GM12878 (cell line): ENCODE measurements around the gene MT1E. TPM values are rescaled to one million over a fixed set of nuclear protein-coding genes. Genes with fewer than 3 reads are reported as not detected.

Experiments used
- ATAC-seq: fragments of 200-7000 bp; cut with Tn5 transposase; 3 replicates; pipeline ENCODE4 v1.9.1; 2020; ENCODE audit warnings: mild to moderate bottlenecking, moderate library complexity
- BruUV-seq: library from RNA; stranded (reverse); fragments of 400-500 nt; replicated peaks from 2 replicates; lab custom pipeline; 2021; lab: Mats Ljungman, UMichigan
- CTCF ChIA-PET: fragments of 300-600 bp; sonication (Branson Sonifier 250); formaldehyde crosslinking; extraction: SDS; loops from one replicate; lab custom pipeline; 2021; ENCODE audit warnings: inconsistent platforms; lab: Yijun Ruan, JAX
- POLR2A ChIA-PET: fragments of 350-600 bp; formaldehyde crosslinking; extraction: SDS; loops from one replicate; lab custom pipeline; 2021; ENCODE audit warnings: inconsistent platforms; lab: Charles Lee
- RAD21 ChIA-PET: fragments of 300-600 bp; sonication (Branson Sonifier 250); formaldehyde crosslinking; loops from one replicate; lab custom pipeline; 2023; ENCODE audit warnings: antibody characterized with exemption; ENCODE audit not compliant: unreplicated experiment; lab: Charles Lee
- SMC1A ChIA-PET: fragments of 300-600 bp; sonication (Branson Sonifier 250); formaldehyde crosslinking; loops from one replicate; lab custom pipeline; 2023; ENCODE audit not compliant: unreplicated experiment, uncharacterized antibody; lab: Charles Lee
- DNase-seq: peaks from one replicate; pipeline ENCODE4 v3.0.0-alpha.2; 2011; ENCODE audit warnings: low read depth, low spot score
- FAIRE-seq: peaks from 3 replicates; lab custom pipeline; 2011; peaks lifted over from hg19 to GRCh38; lab: Jason Lieb, UNC
- H2AFZ ChIP-seq: 2 replicates; pipeline ENCODE4 v1.6.0; 2011; ENCODE audit warnings: low read depth, low read length, control low read depth; ENCODE audit not compliant: control insufficient read depth
- H3K27ac ChIP-seq: 2 replicates; pipeline ENCODE4 v1.5.1; 2011; ENCODE audit warnings: control low read depth; ENCODE audit not compliant: control insufficient read depth, insufficient read depth
- H3K27me3 ChIP-seq, 2 experiments: replicated peaks in 1 of 2; 2 replicates each; pipeline versions ENCODE4 v1.6.0 to v1.6.1; 2011; ENCODE audit warnings: low read length in 1 of 2; ENCODE audit not compliant: control insufficient read depth in 2 of 2, insufficient read depth in 2 of 2
- H3K36me3 ChIP-seq, 2 experiments: 2 replicates each; pipeline ENCODE4 v1.5.1; 2011; ENCODE audit warnings: low read length in 1 of 2; ENCODE audit not compliant: control insufficient read depth in 2 of 2, insufficient read depth in 2 of 2
- H3K4me1 ChIP-seq: 2 replicates; pipeline ENCODE4 v1.6.1; 2011; ENCODE audit warnings: mild to moderate bottlenecking, low read length, moderate library complexity, mixed read lengths; ENCODE audit not compliant: control insufficient read depth, insufficient read depth
- H3K4me2 ChIP-seq: 2 replicates; pipeline ENCODE4 v1.6.0; 2011; ENCODE audit warnings: control low read depth; ENCODE audit not compliant: control insufficient read depth, insufficient read depth
- H3K4me3 ChIP-seq: fragments of 200-600 bp; sonication (generic); 2 replicates; pipeline ENCODE4 v1.5.1; 2016
- H3K79me2 ChIP-seq: 2 replicates; pipeline ENCODE4 v1.6.0; 2011; ENCODE audit warnings: low read length; ENCODE audit not compliant: control insufficient read depth, insufficient read depth
- H3K9ac ChIP-seq: 2 replicates; pipeline ENCODE4 v1.8.0; 2011; ENCODE audit warnings: low read length, control low read depth, mixed read lengths; ENCODE audit not compliant: control insufficient read depth, insufficient read depth
- H3K9me3 ChIP-seq: replicated peaks from 3 replicates; pipeline ENCODE4 v1.5.1; 2011; ENCODE audit warnings: mild to moderate bottlenecking, low read length; ENCODE audit not compliant: control insufficient read depth, insufficient read depth
- H4K20me1 ChIP-seq: 2 replicates; pipeline ENCODE4 v1.6.0; 2011; ENCODE audit not compliant: control insufficient read depth, insufficient read depth
- BCL3 ChIP-seq: IDR thresholded peaks from 2 replicates; pipeline ENCODE4 v1.6.1; 2011; ENCODE audit warnings: borderline replicate concordance, low read depth, mild to moderate bottlenecking, moderate library complexity, low read length; ENCODE audit not compliant: insufficient read depth, poor library complexity, severe bottlenecking
- E4F1 ChIP-seq: fragments of 450-650 bp; IDR thresholded peaks from 2 replicates; pipeline ENCODE4 v1.6.1; 2018; ENCODE audit warnings: borderline replicate concordance, mild to moderate bottlenecking; ENCODE audit not compliant: partially characterized antibody
- GATAD2B ChIP-seq: fragments of 450-650 bp; conservative IDR thresholded peaks from 2 replicates; pipeline ENCODE4 v1.6.1; 2017; ENCODE audit warnings: low read depth, mild to moderate bottlenecking, moderate library complexity
- HDAC2 ChIP-seq: fragments of 200-600 bp; sonication (generic); IDR thresholded peaks from 2 replicates; pipeline ENCODE4 v1.6.1; 2017
- IRF3 ChIP-seq: fragments of 450-650 bp; IDR thresholded peaks from 2 replicates; pipeline ENCODE4 v1.6.1; 2014; ENCODE audit warnings: mild to moderate bottlenecking
- MEF2A ChIP-seq: IDR thresholded peaks from 2 replicates; pipeline ENCODE4 v1.6.1; 2011; ENCODE audit warnings: low read depth, mild to moderate bottlenecking, low read length, moderate library complexity; ENCODE audit not compliant: insufficient read depth
- MLLT1 ChIP-seq: fragments of 450-650 bp; IDR thresholded peaks from 2 replicates; pipeline ENCODE4 v1.6.1; 2016; ENCODE audit warnings: mild to moderate bottlenecking
- PAX8 ChIP-seq: fragments of 450-650 bp; IDR thresholded peaks from 2 replicates; pipeline ENCODE4 v1.6.1; 2017; ENCODE audit warnings: mild to moderate bottlenecking, moderate library complexity
- SMC3 ChIP-seq: IDR thresholded peaks from 2 replicates; pipeline ENCODE4 v1.6.1; 2011; ENCODE audit warnings: low read length, improper control_type of control experiment, borderline replicate concordance
- ZNF687 ChIP-seq: fragments of 450-650 bp; IDR thresholded peaks from 2 replicates; pipeline ENCODE4 v1.6.1; 2017; ENCODE audit warnings: mild to moderate bottlenecking, moderate library complexity
- WGBS: methylation state at CpG from one replicate; pipeline ENCODE4 v1.1.6; 2016; ENCODE audit warnings: low lambda C conversion rate; ENCODE audit not compliant: insufficient replicate concordance, insufficient coverage; ENCODE audit errors: missing lambda C conversion rate; 5-methylcytosine and 5-hydroxymethylcytosine counted together
- in situ Hi-C: fragments of 300-500 bp; cut with MboI; formaldehyde crosslinking; loops from 9 replicates; pipeline ENCODE4 v1.14.3; 2018; ENCODE audit warnings: mixed read lengths
- intact Hi-C: fragments of 100-400 bp; cut with micrococcal nuclease; formaldehyde crosslinking; loops from one replicate; pipeline ENCODE4 v1.14.2; 2022; ENCODE audit not compliant: unreplicated experiment
- polyA plus RNA-seq, 11 experiments: library from polyadenylated mRNA; depleted of rRNA in 4 of 11; unstranded in 6 of 11; stranded (reverse) in 5 of 11; fragments of >200 nt; fragmentation: Nextera tagmentation in 4 of 11; fragmentation: Illumina TruSeq in 1 of 11; extraction: Ambion mirVana in 4 of 11; extraction: Trizol in 1 of 11; gene quantifications; 1 replicate in 1 of 11; 2 replicates in 10 of 11; pipeline versions ENCODE4 v1.2.1 to v1.2.3, GENCODE V29; 2011 to 2016; ENCODE audit warnings: inconsistent platforms in 2 of 11, missing spikeins in 2 of 11, low read depth in 1 of 11
- total RNA-seq, 4 experiments: library from RNA; depleted of rRNA in 3 of 4; stranded (reverse); fragments of >200 nt in 3 of 4; fragmentation: Illumina TruSeq in 1 of 4; extraction: Trizol in 1 of 4; gene quantifications; 2 replicates each; pipeline versions ENCODE4 v1.2.1 to v1.2.3, GENCODE V29; 2013 to 2021

Gene MT1E
- total and polyA plus RNA-seq, 10 of the 15 experiments (the other 5 are each of a cell fraction or from before 2014, with no cell fraction given): 5.8 to 22.3 (median 16.5) TPM

GRCh38 chr16:56643833-56644232 lies 18.3 kb downstream of the MT1E start:
- POLR2A ChIA-PET: interaction anchor here (0.5 kb wide), 1 partner anchor 84 kb away, joined by 3 read pairs; no protein-coding TSS in a partner anchor
- no peak overlapping the region; the same call in 1 of the 2 replicates for H3K4me2 ChIP-seq
- WGBS: 27% methylated on average over 5 of the region's 5 CpGs
- no peaks in the 10 kb centered on the region for H3K4me1 ChIP-seq
- H3K27ac ChIP-seq: no peak overlapping the region
- no peak for DNase-seq
- intact Hi-C loops (no loop called here), in situ Hi-C loops (no loop called here)
- no peak for ATAC-seq
- no peaks in the 10 kb centered on the region for H4K20me1 ChIP-seq
- no peak overlapping the region for H2AFZ ChIP-seq
- SMC1A ChIA-PET: interaction anchor here (1.1 to 2.2 kb wide), 6 partner anchors 20 to 168 kb away, joined by 3 to 13 read pairs (median 4); no protein-coding TSS in a partner anchor
- peaks cover 9 to 25% of the 10 kb centered on the region in 2 experiments for H3K27me3 ChIP-seq
- H3K79me2 ChIP-seq: no peaks in the 10 kb centered on the region
- H3K9me3 ChIP-seq: no peaks in the 10 kb centered on the region
- RAD21 ChIA-PET: interaction anchor here (0.6 to 1.7 kb wide), 5 partner anchors 10 to 67 kb away, joined by 3 to 6 read pairs (median 5); no protein-coding TSS in a partner anchor
- no peak for FAIRE-seq
- no peak overlapping the region for H3K9ac ChIP-seq
- BruUV-seq: no TSS peak
- CTCF ChIA-PET: interaction anchor here (0.6 to 2.0 kb wide), 8 partner anchors 20 to 123 kb away, joined by 3 to 10 read pairs (median 3); no protein-coding TSS in a partner anchor
- no peaks in the 10 kb centered on the region for H3K36me3 ChIP-seq
- H3K4me3 ChIP-seq: no peak overlapping the region
- TF ChIP-seq SMC3 (no peak), MEF2A (no peak), ZNF687 (no peak), BCL3 (no peak), E4F1 (no peak), HDAC2 (no peak), MLLT1 (no peak), PAX8 (no peak), GATAD2B (no peak), IRF3 (no peak)
